PC-9 (cell line): Measurements from ENCODE around the gene GINS1. TPM values are rescaled to one million over a fixed set of nuclear protein-coding genes. Genes with fewer than 3 reads are reported as not detected.

Experiments
- BruUV-seq: library from RNA; stranded (reverse); fragments of 400-500 nt; replicated peaks from 2 replicates; lab custom pipeline; 2021; lab: Mats Ljungman, UMichigan
- CTCF ChIA-PET: fragments of 300-600 bp; sonication (Branson Sonifier 250); formaldehyde crosslinking; loops from one replicate; lab custom pipeline; 2022; ENCODE audit warnings: antibody characterized with exemption; lab: Charles Lee
- POLR2A ChIA-PET: fragments of 300-600 bp; sonication (Branson Sonifier 250); formaldehyde crosslinking; loops from one replicate; lab custom pipeline; 2022; ENCODE audit warnings: antibody characterized with exemption; ENCODE audit not compliant: unreplicated experiment; lab: Charles Lee
- DNase-seq, 2 experiments: peaks; one replicate each; pipeline versions ENCODE4 v3.0.0 to v3.0.0-alpha.2; 2015 to 2022; ENCODE audit warnings: mixed read lengths in 1 of 2
- H2AFZ ChIP-seq: fragments of 200-600 bp; sonication (generic); 2 replicates; pipeline ENCODE4 v1.8.1; 2017; ENCODE audit warnings: antibody characterized with exemption
- H3F3A ChIP-seq: fragments of 200-600 bp; sonication (generic); 2 replicates; pipeline ENCODE4 v1.8.1; 2017; ENCODE audit warnings: antibody characterized with exemption, mild to moderate bottlenecking, low read depth; ENCODE audit not compliant: insufficient read depth
- H3K27ac ChIP-seq: fragments of 200-600 bp; sonication (generic); 2 replicates; pipeline ENCODE4 v1.6.1; 2016; ENCODE audit warnings: mixed run types
- H3K27me3 ChIP-seq: fragments of 200-600 bp; sonication (generic); 2 replicates; pipeline ENCODE4 v1.6.1; 2016; ENCODE audit warnings: low read depth, mixed run types; ENCODE audit not compliant: insufficient read depth
- H3K36me3 ChIP-seq: fragments of 200-600 bp; sonication (generic); 2 replicates; pipeline ENCODE4 v1.6.1; 2016; ENCODE audit warnings: low read depth, mixed run types
- H3K4me1 ChIP-seq: fragments of 200-600 bp; sonication (generic); replicated peaks from 2 replicates; pipeline ENCODE4 v1.6.1; 2016; ENCODE audit warnings: mixed run types; ENCODE audit not compliant: insufficient read depth
- H3K4me2 ChIP-seq: fragments of 200-600 bp; sonication (generic); 2 replicates; pipeline ENCODE4 v1.6.1; 2017; ENCODE audit warnings: mixed run types
- H3K4me3 ChIP-seq: fragments of 200-600 bp; sonication (generic); 2 replicates; pipeline ENCODE4 v1.6.1; 2016; ENCODE audit warnings: mixed run types
- H3K79me2 ChIP-seq: fragments of 200-600 bp; sonication (generic); 2 replicates; pipeline ENCODE4 v1.6.1; 2017; ENCODE audit warnings: low read depth, mixed run types
- H3K9me2 ChIP-seq: fragments of 200-600 bp; sonication (generic); 2 replicates; pipeline ENCODE4 v1.8.1; 2017; ENCODE audit warnings: mild to moderate bottlenecking; ENCODE audit not compliant: insufficient read depth
- H3K9me3 ChIP-seq: fragments of 200-600 bp; sonication (generic); 2 replicates; pipeline ENCODE4 v1.8.1; 2016; ENCODE audit warnings: low read depth; ENCODE audit not compliant: insufficient read depth
- H4K20me1 ChIP-seq: fragments of 200-600 bp; sonication (generic); 2 replicates; pipeline ENCODE4 v1.8.1; 2017; ENCODE audit not compliant: insufficient read depth
- EZH2 ChIP-seq: fragments of 200-600 bp; sonication (generic); IDR thresholded peaks from 2 replicates; pipeline ENCODE4 v1.8.0; 2017; ENCODE audit warnings: antibody characterized with exemption, low read depth
- intact Hi-C: fragments of 100-400 bp; cut with micrococcal nuclease; formaldehyde crosslinking; loops from one replicate; pipeline ENCODE4 v1.10.0; 2022; ENCODE audit not compliant: unreplicated experiment
- total RNA-seq: library from RNA; stranded (reverse); gene quantifications from 2 replicates; pipeline ENCODE4 v1.2.3, GENCODE V29; 2021
- TF ChIP-seq, protein P1 (sequence below): fragments of 200-600 bp; sonication (generic); conservative IDR thresholded peaks from 2 replicates; pipeline ENCODE4 v1.6.1; 2017; ENCODE audit warnings: mixed run types, antibody characterized with exemption, mild to moderate bottlenecking, moderate library complexity

The GINS1 gene
- total RNA-seq, 1 experiment from 2014 or later = 27.8 TPM

DNA sequence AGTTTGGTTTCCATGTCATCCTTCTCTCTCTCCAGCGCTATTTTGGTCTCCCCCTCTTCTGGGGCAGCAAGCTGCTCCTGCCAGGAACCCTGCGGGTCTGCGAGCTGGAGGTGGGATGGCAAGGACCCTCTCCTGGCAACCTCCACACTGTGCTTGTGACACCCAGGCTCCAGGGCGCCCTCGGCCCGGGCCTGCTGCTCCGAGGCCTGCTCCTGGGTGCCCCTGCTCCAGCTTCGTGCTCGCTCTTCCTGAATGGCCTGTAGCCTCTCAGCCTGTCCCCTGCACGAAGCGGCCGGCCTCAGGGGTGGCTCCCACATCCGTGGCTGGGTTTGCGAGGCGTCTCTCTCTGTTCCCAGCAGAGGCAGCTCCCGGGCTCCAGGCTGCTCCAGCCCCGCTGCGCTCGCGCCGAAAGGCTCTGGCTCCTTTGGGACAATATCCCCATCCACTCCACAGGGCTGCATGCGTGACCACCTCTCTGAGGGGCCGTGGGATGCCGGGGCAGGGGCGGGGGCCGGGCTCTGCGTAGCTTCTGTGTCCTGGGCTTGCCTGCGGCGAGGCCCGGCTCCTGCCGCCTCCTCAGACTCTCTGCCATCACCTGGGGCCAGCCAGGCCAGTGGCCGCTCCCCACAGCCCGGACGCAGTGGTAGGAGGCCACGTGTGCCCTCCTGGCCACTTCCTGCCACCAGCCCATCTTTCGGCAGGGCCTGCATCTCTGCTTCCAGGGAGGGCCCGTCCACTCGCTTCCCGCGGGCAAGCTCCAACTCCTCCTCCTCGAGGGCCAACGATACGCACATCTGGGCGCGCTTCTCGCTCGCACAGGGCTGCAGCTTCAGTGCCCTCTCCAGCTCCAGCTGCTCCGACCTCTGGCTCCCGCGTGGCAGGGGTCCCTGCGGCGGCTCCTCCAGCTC is 68.9 kb downstream of the GINS1 start:
- POLR2A ChIA-PET = no interaction called here
- no peak overlapping the region for H3K27ac ChIP-seq
- H3K9me3 ChIP-seq = no peaks in the 10 kb centered on the region
- intact Hi-C loops = no loop called here
- H2AFZ ChIP-seq = no peak overlapping the region
- no peaks in the 10 kb centered on the region for H3K9me2 ChIP-seq
- H3F3A ChIP-seq = no peaks in the 10 kb centered on the region
- H3K4me1 ChIP-seq = no peaks in the 10 kb centered on the region
- no peaks in the 10 kb centered on the region for H3K79me2 ChIP-seq
- no TSS peak for BruUV-seq
- no peaks in the 10 kb centered on the region for H3K36me3 ChIP-seq
- TF ChIP-seq, protein P1, sequence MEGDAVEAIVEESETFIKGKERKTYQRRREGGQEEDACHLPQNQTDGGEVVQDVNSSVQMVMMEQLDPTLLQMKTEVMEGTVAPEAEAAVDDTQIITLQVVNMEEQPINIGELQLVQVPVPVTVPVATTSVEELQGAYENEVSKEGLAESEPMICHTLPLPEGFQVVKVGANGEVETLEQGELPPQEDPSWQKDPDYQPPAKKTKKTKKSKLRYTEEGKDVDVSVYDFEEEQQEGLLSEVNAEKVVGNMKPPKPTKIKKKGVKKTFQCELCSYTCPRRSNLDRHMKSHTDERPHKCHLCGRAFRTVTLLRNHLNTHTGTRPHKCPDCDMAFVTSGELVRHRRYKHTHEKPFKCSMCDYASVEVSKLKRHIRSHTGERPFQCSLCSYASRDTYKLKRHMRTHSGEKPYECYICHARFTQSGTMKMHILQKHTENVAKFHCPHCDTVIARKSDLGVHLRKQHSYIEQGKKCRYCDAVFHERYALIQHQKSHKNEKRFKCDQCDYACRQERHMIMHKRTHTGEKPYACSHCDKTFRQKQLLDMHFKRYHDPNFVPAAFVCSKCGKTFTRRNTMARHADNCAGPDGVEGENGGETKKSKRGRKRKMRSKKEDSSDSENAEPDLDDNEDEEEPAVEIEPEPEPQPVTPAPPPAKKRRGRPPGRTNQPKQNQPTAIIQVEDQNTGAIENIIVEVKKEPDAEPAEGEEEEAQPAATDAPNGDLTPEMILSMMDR = no peak
- no peak for TF ChIP-seq EZH2
- no peaks in the 10 kb centered on the region for H3K27me3 ChIP-seq
- H3K4me3 ChIP-seq = no peak overlapping the region
- no peak overlapping the region for H3K4me2 ChIP-seq
- no peak for DNase-seq
- H4K20me1 ChIP-seq = no peaks in the 10 kb centered on the region
- CTCF ChIA-PET = no interaction called here

DNA sequence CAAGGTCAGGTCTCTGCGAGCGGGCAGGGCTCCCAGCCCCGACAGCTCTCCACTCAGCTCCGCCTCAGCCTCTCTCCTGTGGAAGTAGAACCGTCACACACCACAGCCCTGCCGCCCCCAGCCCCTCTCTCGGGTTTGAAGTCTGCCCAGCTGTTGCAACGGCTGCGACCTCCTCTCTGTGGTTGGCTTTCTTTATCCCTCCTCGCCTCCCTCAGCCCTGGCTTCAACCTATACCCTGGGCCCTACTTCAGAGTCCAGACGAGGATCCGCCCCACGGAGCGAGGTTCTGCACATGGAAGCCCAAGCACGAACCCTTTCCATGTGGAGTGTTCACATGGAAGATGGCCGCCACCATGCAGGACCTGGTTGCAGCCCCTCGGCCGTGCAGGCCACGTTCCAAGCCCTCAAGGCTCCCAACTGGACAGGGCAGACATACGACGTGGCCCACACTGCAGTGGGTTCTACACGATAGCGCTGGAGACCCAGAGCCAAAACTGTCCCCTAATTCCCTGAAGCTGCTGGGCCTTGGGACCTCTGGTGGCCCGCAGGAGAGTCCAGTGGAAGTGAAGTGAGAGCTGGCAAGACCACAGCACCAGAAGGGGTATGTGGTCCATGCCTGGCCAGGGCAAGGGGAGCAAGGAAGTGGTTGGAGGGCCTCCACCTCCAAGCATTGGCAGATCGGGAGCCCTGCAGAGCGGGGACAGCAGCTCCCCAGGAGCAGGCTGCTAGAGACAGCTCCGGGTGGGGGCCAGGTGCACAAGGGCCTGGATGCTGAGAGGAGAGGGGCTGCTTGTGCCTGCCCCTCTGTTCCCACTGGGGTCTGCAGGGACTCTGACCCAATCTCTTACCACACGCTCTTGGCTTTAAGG is 69.8 kb downstream of the GINS1 start:
- no peak overlapping the region for H3K4me3 ChIP-seq
- H4K20me1 ChIP-seq = no peaks in the 10 kb centered on the region
- H3K79me2 ChIP-seq = no peaks in the 10 kb centered on the region
- POLR2A ChIA-PET = no interaction called here
- no peaks in the 10 kb centered on the region for H3K9me2 ChIP-seq
- H3F3A ChIP-seq = no peaks in the 10 kb centered on the region
- no peak for DNase-seq
- H3K4me1 ChIP-seq = no peaks in the 10 kb centered on the region
- intact Hi-C loops = no loop called here
- no peaks in the 10 kb centered on the region for H3K36me3 ChIP-seq
- no peak overlapping the region for H2AFZ ChIP-seq
- BruUV-seq = no TSS peak
- CTCF ChIA-PET = no interaction called here
- no peak overlapping the region for H3K27ac ChIP-seq
- H3K4me2 ChIP-seq = no peak overlapping the region
- no peaks in the 10 kb centered on the region for H3K27me3 ChIP-seq
- no peak for TF ChIP-seq EZH2
- TF ChIP-seq, protein P1 = no peak
- no peaks in the 10 kb centered on the region for H3K9me3 ChIP-seq

DNA sequence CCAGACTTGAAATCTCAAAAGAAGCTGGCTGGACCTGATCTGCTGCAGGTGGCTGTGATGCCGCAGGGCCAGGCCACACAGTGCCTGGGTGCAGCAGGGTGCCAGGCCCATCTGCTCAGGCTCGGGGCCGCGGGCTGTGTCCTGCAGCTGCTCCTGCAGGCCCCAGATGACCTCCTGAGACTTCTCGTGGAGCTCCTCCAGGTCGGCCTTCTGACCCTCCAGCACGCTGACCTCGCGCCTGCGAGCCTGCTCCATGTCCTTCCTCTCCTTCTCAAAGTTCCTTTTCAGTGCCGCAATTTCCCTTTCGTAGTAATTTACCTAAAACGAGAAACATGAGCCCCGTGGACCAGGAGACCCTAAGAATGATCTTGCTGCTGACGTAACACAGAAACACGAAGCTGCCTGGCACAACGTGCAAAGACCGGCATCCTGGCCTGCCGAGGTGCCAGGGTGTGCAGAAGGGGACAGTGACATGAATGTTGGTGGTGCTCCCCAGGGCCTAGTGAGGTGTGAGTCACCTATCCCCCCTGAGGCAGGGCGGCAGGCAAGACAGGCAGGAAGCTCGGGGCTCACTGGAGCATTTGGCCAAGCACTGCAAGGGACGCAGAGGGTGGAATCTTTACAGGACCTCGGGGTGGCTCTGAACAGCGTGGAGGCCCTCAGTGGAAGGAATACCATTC is 71.6 kb downstream of the GINS1 start:
- H3K36me3 ChIP-seq = no peaks in the 10 kb centered on the region

More for the DNA sequence above, 71.6 kb downstream of the GINS1 start:
- no TSS peak for BruUV-seq
- H3K4me3 ChIP-seq = no peak overlapping the region
- no peak for DNase-seq
- ChIA-PET CTCF (no interaction called here), POLR2A (no interaction called here)
- no peaks in the 10 kb centered on the region for H4K20me1 ChIP-seq
- no peaks in the 10 kb centered on the region for H3K27me3 ChIP-seq
- H3K27ac ChIP-seq = no peak overlapping the region
- intact Hi-C loops = no loop called here
- no peaks in the 10 kb centered on the region for H3K4me1 ChIP-seq
- no peaks in the 10 kb centered on the region for H3F3A ChIP-seq
- no peaks in the 10 kb centered on the region for H3K9me3 ChIP-seq
- no peaks in the 10 kb centered on the region for H3K9me2 ChIP-seq
- no peak overlapping the region for H3K4me2 ChIP-seq
- no peaks in the 10 kb centered on the region for H3K79me2 ChIP-seq
- no peak overlapping the region for H2AFZ ChIP-seq
- TF ChIP-seq, protein P1 = no peak
- TF ChIP-seq EZH2 = no peak
